K562 (cell line): ENCODE measurements around the gene IL27RA. TPM values are rescaled to one million over a fixed set of nuclear protein-coding genes. Genes with fewer than 3 reads are reported as not detected.

Experiments
- ADNP ChIP-seq: fragments of 200-800 bp; sonication (Bioruptor generic); IDR thresholded peaks from 2 replicates; pipeline ENCODE4 v1.6.1; 2016; ENCODE audit warnings: missing genetic modification characterization, missing compliant biosample characterization
- ARID2 ChIP-seq: fragments of 450-650 bp; IDR thresholded peaks from 2 replicates; pipeline ENCODE4 v1.6.1; 2017; ENCODE audit warnings: antibody characterized with exemption, mild to moderate bottlenecking
- BHLHE40 ChIP-seq: IDR thresholded peaks from 2 replicates; pipeline ENCODE4 v1.6.1; 2011; ENCODE audit warnings: low read length, improper control_type of control experiment
- FOXM1 ChIP-seq, 2 experiments: fragments of 450-650 bp in 1 of 2; sonication (generic) in 1 of 2; formaldehyde crosslinking in 1 of 2; IDR thresholded peaks; 2 replicates each; pipeline versions ENCODE4 v1.6.1 to v1.9.0; 2017 to 2022; ENCODE audit warnings: low read depth in 2 of 2, mild to moderate bottlenecking in 2 of 2, missing genetic modification reagents in 1 of 2, moderate library complexity in 1 of 2
- HDAC6 ChIP-seq: IDR thresholded peaks from 2 replicates; pipeline ENCODE4 v1.6.1; 2012; ENCODE audit warnings: low read depth, mild to moderate bottlenecking, control low read depth, inconsistent platforms, low read length, moderate library complexity
- HEY1 ChIP-seq: fragments of 250-450 bp; sonication (Bioruptor Pico); IDR thresholded peaks from 2 replicates; pipeline ENCODE4 v1.5.0; 2020; ENCODE audit warnings: mild to moderate bottlenecking, moderate library complexity, borderline replicate concordance
- JUN ChIP-seq, 2 experiments: sonication (generic) in 1 of 2; formaldehyde crosslinking in 1 of 2; IDR thresholded peaks; 2 replicates each; pipeline versions ENCODE4 v1.6.1 to v1.8.0; 2012 to 2022; ENCODE audit warnings: borderline replicate concordance in 2 of 2, mild to moderate bottlenecking in 2 of 2, improper control_type of control experiment in 1 of 2, low read depth in 1 of 2, low read length in 1 of 2, missing genetic modification reagents in 1 of 2
- PHF21A ChIP-seq: fragments of 450-650 bp; IDR thresholded peaks from 2 replicates; pipeline ENCODE4 v1.6.1; 2017; ENCODE audit warnings: low read depth, borderline replicate concordance
- POLR2A ChIP-seq: fragments of 450-650 bp; conservative IDR thresholded peaks from 2 replicates; pipeline ENCODE4 v1.6.1; 2016
- RBM34 ChIP-seq: fragments of 200-400 bp; formaldehyde crosslinking; IDR thresholded peaks from 2 replicates; pipeline ENCODE4 v1.6.1; 2018; ENCODE audit warnings: low read length, borderline replicate concordance; ENCODE audit not compliant: insufficient read depth
- TAF1 ChIP-seq: IDR thresholded peaks from 2 replicates; pipeline ENCODE4 v1.6.1; 2011; ENCODE audit warnings: mild to moderate bottlenecking, low read length, moderate library complexity; ENCODE audit not compliant: insufficient read depth, control insufficient read depth, severe bottlenecking; ENCODE audit errors: extremely low read depth
- ZEB2 ChIP-seq: fragments of 450-650 bp; IDR thresholded peaks from 2 replicates; pipeline ENCODE4 v1.6.1; 2016
- ZNF644 ChIP-seq: fragments of 200-800 bp; sonication (Bioruptor generic); IDR thresholded peaks from 2 replicates; pipeline ENCODE4 v1.6.1; 2016; ENCODE audit warnings: low read depth, missing genetic modification characterization, missing compliant biosample characterization
- polyA plus RNA-seq, 8 experiments: library from polyadenylated mRNA; depleted of rRNA in 4 of 8; stranded (reverse) in 5 of 8; unstranded in 3 of 8; fragments of >200 nt; fragmentation: Nextera tagmentation in 2 of 8; fragmentation: Illumina TruSeq in 1 of 8; extraction: Ambion mirVana in 2 of 8; extraction: Trizol in 1 of 8; gene quantifications; 2 replicates each; pipeline versions ENCODE4 v1.2.1 to v1.2.3, GENCODE V29; 2011 to 2014; ENCODE audit warnings: inconsistent platforms in 1 of 8, missing spikeins in 1 of 8
- total RNA-seq, 7 experiments: library from RNA; depleted of rRNA in 6 of 7; stranded (reverse); fragments of >200 nt in 6 of 7; fragmentation: Illumina TruSeq in 2 of 7; extraction: Trizol in 2 of 7; gene quantifications; 2 replicates each; pipeline versions ENCODE4 v1.2.1 to v1.2.3, GENCODE V29; 2011 to 2021; ENCODE audit warnings: low replicate concordance in 1 of 7
- TF ChIP-seq, protein P1 (sequence below), 2 experiments: fragments of 150-350 bp in 1 of 2; IDR thresholded peaks; 2 replicates each; pipeline ENCODE4 v1.6.1; 2012 to 2016; ENCODE audit warnings: low read depth in 2 of 2, low read length in 2 of 2, mild to moderate bottlenecking in 1 of 2, moderate library complexity in 1 of 2
- TF ChIP-seq, protein P2 (sequence below), 2 experiments: fragments of 250-450 bp in 1 of 2; fragments of 450-650 bp in 1 of 2; sonication (Bioruptor Pico) in 1 of 2; IDR thresholded peaks; 2 replicates each; pipeline versions ENCODE4 v1.6.1 to v1.8.0; 2016 to 2021; ENCODE audit warnings: mild to moderate bottlenecking in 2 of 2, moderate library complexity in 2 of 2, missing compliant biosample characterization in 1 of 2, missing genetic modification characterization in 1 of 2
- TF ChIP-seq, protein P3 (sequence below): fragments of 450-650 bp; IDR thresholded peaks from 2 replicates; pipeline ENCODE4 v1.6.1; 2018; ENCODE audit not compliant: partially characterized antibody

IL27RA gene
- total and polyA plus RNA-seq, 9 of the 15 experiments (the other 6 are each of a cell fraction or from before 2014, with no cell fraction given): 1.9 to 15.9 (median 12.0) TPM

DNA sequence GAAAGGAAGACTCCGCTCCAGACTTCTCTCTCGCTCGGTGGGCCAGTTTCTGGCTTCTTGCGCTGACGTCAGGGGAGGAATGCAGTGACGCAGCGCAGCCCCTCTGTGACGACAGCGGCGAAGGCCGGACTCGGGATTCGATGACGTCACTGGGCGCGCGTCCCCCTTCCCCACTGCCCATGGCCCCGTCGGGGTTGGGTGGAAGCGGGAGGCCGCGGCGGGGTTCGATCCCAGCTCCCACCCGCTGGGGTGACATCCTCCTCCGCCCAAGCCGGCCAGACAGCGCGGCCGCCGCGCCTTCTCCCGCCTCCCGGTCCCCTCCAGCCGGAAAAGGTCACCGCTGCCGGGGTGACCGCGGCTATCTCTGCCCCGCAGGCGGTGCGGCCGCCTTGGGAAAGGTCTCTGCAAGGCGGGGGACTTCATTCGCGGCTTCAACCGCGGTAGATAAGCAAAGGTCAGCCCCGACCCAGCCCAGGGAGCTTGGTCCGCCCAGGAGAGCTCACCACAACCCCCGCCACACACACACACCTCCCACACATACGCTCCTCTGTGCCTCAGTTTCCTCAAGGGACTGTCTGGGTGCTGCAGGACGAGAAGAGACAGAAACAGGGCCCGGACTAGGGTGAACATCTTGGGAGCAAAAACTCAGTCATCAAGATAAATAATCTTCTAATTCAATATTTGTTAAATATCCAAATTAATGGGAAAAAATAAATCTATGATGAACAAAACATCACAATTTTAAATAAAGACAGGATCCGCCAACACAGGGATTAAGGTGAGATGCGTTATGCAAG, 24.6 kb upstream of the IL27RA start (continued):
- TF ChIP-seq, protein P1, sequence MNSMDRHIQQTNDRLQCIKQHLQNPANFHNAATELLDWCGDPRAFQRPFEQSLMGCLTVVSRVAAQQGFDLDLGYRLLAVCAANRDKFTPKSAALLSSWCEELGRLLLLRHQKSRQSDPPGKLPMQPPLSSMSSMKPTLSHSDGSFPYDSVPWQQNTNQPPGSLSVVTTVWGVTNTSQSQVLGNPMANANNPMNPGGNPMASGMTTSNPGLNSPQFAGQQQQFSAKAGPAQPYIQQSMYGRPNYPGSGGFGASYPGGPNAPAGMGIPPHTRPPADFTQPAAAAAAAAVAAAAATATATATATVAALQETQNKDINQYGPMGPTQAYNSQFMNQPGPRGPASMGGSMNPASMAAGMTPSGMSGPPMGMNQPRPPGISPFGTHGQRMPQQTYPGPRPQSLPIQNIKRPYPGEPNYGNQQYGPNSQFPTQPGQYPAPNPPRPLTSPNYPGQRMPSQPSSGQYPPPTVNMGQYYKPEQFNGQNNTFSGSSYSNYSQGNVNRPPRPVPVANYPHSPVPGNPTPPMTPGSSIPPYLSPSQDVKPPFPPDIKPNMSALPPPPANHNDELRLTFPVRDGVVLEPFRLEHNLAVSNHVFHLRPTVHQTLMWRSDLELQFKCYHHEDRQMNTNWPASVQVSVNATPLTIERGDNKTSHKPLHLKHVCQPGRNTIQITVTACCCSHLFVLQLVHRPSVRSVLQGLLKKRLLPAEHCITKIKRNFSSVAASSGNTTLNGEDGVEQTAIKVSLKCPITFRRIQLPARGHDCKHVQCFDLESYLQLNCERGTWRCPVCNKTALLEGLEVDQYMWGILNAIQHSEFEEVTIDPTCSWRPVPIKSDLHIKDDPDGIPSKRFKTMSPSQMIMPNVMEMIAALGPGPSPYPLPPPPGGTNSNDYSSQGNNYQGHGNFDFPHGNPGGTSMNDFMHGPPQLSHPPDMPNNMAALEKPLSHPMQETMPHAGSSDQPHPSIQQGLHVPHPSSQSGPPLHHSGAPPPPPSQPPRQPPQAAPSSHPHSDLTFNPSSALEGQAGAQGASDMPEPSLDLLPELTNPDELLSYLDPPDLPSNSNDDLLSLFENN (IDR thresholded peaks at IDR 0.05; ENCODE audit: low read depth in 2 of 2, low read length in 2 of 2): peak; percentile 15 to 98; a peak in 2 of 4 replicates
- peak; percentile 60 for TF ChIP-seq TAF1
- TF ChIP-seq HEY1 (CRISPR knock-in tag): no peak
- peak; percentile 86 for TF ChIP-seq ZNF644 (tag)
- peak; percentile 90; the same call in 1 of the 2 replicates for TF ChIP-seq ADNP (tag)
- TF ChIP-seq HDAC6: no peak
- TF ChIP-seq FOXM1 (IDR thresholded peaks at IDR 0.05; ENCODE audit: low read depth): peak; percentile 89
- TF ChIP-seq FOXM1 (CRISPR knock-in tag; IDR thresholded peaks at IDR 0.05; ENCODE audit: low read depth): no peak
- peak; percentile 88 for TF ChIP-seq ZEB2
- peak; percentile 92 for TF ChIP-seq JUN (IDR thresholded peaks at IDR 0.05; ENCODE audit: borderline replicate concordance, low read depth, low read length)
- 0 out of 2 replicates have a peak, but pooled peaks have one; percentile 88 for TF ChIP-seq JUN (CRISPR knock-in tag; IDR thresholded peaks at IDR 0.05; ENCODE audit: borderline replicate concordance)
- no peak for TF ChIP-seq RBM34
- TF ChIP-seq, protein P2, sequence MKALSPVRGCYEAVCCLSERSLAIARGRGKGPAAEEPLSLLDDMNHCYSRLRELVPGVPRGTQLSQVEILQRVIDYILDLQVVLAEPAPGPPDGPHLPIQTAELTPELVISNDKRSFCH (CRISPR knock-in tag; IDR thresholded peaks at IDR 0.05): no peak
- TF ChIP-seq, protein P2 (tag; IDR thresholded peaks at IDR 0.05): peak; percentile 100
- peak; percentile 87; the same call in 1 of the 2 replicates for TF ChIP-seq PHF21A
- peak; percentile 71 for TF ChIP-seq POLR2A
- TF ChIP-seq, protein P3, sequence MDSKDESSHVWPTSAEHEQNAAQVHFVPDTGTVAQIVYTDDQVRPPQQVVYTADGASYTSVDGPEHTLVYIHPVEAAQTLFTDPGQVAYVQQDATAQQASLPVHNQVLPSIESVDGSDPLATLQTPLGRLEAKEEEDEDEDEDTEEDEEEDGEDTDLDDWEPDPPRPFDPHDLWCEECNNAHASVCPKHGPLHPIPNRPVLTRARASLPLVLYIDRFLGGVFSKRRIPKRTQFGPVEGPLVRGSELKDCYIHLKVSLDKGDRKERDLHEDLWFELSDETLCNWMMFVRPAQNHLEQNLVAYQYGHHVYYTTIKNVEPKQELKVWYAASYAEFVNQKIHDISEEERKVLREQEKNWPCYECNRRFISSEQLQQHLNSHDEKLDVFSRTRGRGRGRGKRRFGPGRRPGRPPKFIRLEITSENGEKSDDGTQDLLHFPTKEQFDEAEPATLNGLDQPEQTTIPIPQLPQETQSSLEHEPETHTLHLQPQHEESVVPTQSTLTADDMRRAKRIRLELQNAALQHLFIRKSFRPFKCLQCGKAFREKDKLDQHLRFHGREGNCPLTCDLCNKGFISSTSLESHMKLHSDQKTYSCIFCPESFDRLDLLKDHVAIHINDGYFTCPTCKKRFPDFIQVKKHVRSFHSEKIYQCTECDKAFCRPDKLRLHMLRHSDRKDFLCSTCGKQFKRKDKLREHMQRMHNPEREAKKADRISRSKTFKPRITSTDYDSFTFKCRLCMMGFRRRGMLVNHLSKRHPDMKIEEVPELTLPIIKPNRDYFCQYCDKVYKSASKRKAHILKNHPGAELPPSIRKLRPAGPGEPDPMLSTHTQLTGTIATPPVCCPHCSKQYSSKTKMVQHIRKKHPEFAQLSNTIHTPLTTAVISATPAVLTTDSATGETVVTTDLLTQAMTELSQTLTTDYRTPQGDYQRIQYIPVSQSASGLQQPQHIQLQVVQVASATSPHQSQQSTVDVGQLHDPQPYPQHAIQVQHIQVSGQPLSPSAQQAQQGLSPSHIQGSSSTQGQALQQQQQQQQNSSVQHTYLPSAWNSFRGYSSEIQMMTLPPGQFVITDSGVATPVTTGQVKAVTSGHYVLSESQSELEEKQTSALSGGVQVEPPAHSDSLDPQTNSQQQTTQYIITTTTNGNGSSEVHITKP: peak; percentile 83
- TF ChIP-seq BHLHE40: peak; percentile 68
- peak; percentile 63; the same call in 1 of the 2 replicates for TF ChIP-seq ARID2
